ENCODE data around the gene RALGPS1.

The RALGPS1 gene

DNA sequence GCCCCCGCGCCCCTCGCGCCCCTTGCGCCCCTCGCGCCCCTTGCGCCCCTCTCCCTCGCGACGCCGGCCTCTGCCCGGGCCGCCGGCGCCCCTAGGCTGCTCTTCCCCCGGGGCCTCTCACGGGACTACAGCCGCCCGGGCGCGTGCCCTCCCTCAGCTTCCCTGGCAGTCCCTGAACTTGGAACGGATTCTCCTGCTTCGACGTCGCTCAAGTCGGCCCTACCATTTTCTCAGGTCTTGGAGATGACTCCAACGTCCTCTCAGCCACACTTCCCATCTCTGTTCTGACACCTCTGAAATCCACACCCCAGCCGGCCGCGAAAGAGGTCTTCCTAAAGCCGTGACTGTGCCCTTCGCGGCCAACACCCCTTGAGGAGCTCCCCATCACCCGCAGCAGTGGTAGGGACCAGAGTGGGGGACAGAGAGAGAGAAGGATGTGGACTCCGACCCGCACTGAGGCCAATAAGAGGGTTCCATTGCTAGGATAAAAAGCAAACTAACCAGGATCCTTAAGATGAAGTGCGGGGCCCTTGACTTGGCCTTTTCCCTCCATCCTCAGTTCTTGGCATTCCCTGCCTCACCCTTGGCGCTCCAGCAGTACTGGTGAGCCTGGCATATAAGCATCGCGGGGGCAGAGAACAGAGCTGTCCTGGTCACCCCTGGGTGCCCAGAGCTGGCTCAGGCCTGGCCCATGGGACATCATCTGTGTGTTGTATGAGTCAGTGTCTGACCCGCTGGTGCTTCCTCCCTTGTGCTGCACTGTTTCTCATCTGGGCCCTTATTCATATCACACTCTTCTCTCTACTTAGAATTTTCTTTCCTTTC is 311.4 kb downstream of the RALGPS1 start:
- TF ChIP-seq GATA3 (IDR thresholded peaks at IDR 0.05; ENCODE audit: low read depth, low read length) (no peak), GATA2 (IDR thresholded peaks at IDR 0.05; ENCODE audit: low read depth, low read length) (no peak)

DNA sequence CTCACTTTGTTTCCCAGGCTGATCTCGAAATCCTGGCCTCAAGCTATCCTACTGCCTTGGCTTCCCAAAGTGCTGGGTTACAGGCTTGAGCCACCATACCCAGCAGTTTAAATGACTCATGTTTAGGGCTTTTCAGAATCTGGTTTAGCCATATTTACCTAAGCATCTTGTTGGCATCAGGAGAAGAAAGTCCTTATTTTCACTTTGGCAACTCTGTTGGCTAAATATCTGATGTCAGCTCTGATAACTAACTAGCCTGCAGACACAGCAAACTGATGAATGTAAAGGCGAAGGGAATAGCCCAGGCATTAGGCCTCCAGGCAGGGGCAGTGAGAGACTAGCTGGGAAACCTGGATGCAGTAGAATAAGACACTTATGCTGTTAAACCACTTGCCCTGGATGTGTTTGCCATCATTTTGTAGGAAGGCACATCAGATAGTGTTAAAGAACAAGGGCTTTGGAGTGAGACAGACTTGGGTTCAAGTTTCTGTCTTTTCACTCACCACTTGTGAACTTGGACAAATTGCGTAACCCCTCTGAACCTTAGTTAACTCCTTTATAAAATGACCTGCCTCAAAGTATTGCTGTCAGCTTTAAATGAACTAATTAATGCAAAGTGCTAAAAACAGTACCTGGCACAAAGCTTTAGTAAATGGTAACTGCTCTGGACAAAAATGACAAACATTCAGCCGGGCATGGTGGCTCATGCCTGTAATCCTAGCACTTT is 315.3 kb downstream of the RALGPS1 start:
- TF ChIP-seq GATA3 (IDR thresholded peaks at IDR 0.05; ENCODE audit: low read depth, low read length), result no peak
- no peak for TF ChIP-seq GATA2 (IDR thresholded peaks at IDR 0.05; ENCODE audit: low read depth, low read length)

DNA sequence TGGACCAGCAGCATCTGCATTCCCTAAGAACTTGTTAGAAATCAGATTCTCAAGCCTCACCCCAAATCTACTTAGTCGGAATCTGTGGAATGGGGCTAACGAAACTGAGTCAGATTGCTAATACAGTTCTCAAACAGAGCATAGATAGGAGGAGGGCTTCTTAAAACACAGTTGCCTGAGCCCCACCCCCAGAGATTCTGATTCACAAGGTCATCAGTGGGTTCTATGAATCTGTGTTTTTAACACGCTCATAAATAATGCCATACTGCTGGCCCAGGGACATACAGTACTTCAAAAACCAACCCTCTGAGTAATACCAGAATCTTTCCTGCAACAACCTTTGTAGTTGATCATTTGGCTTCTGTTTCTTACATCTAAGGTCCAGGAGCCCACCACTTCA is 317.1 kb downstream of the RALGPS1 start:
- TF ChIP-seq GATA2 (IDR thresholded peaks at IDR 0.05; ENCODE audit: low read depth, low read length) (no peak), GATA3 (IDR thresholded peaks at IDR 0.05; ENCODE audit: low read depth, low read length) (no peak)

DNA sequence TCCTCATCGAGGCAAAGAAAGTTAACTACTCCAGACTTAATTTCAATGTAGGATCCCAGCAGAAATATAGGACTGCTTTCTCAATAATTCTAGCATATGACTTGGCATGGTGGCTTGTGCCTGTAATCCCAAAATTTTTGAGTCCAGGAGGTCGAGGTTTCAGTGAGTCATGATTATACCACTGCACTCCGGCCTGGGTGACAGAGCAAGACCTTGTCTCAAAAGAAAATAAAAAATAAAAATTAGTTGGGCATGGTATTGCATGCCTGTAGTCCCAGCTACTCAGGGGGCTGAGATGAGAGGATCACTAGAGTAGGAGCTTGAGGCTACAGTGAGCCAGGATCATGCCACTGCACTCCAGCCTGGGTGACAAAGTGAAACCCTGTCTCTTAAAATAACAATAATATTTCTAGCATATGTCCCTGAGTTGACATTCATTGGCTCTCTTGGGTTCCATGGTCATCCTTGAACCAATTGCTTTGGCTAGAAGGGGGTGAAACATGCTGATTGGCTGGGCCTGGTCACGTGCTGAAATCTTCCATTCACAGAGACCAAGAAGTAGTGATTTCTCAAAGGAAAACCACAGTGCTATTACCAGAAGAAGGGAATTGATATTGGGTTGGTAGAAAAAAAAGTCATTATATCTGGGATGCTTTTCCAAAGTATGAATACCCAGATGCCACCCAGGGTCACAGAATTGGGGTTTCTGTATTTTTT is 318.4 kb downstream of the RALGPS1 start:
- TF ChIP-seq GATA2 (IDR thresholded peaks at IDR 0.05; ENCODE audit: low read depth, low read length) (no peak), GATA3 (IDR thresholded peaks at IDR 0.05; ENCODE audit: low read depth, low read length) (no peak)

DNA sequence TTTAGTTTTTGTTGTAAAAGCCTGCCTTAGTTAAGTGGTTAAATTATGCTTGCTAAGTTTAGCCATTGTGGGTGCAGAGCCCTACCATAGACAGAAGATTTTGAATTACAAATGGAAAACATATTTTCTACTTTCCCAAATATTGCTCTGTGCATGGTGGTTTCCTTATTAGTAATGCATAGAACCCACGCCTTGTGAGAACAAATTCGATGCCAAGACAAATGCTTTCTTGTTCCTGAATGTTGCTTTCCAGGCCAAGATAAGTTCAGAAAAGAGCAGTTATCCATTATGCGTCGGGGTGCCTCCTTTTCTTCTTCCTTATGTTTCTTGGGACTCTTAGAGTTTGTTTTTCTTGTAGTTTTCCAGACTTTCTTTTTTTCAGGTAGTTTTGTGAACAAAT is 319.0 kb downstream of the RALGPS1 start:
- TF ChIP-seq GATA3 (IDR thresholded peaks at IDR 0.05; ENCODE audit: low read depth, low read length) (no peak), GATA2 (IDR thresholded peaks at IDR 0.05; ENCODE audit: low read depth, low read length) (no peak)

DNA sequence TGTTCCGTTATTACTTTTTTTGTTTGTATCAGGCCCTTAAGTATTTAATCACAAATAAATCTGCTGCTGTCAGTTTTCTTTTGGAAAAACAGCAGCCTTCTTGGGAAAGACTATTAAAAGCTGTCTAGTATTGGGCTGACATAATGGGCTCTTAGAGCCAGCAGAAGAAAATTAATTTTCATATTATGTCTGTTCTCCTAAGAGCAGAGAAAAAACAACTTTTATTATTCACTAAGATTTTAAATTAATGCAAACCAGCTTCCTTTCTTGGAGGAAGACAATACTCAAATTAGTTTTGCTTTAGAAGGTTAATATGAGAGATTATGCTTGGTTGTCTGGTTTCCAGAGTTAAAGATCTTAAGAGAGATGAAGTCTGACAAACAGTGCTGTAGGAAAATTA is 319.4 kb downstream of the RALGPS1 start:
- TF ChIP-seq GATA2 (IDR thresholded peaks at IDR 0.05; ENCODE audit: low read depth, low read length) (no peak), GATA3 (IDR thresholded peaks at IDR 0.05; ENCODE audit: low read depth, low read length) (no peak)

DNA sequence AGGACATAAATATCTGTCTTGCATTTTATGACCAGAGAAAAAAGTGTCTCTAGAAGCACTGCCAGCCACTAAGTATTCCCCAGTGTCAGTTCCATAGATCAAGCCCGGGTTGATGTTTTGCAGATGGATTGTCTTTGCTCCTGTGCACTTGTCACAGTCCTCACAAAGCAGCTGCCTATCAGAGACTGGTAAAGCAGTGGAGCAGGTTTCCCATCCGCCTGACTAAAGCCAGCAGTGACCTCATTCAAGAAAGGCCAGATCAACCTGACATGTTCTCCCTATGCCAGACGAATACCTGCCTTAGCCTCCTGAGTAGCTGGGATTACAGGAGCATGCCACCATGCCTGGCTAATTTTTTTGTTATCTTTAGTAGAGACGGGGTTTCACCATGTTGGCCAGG is 323.2 kb downstream of the RALGPS1 start:
- TF ChIP-seq GATA2 (IDR thresholded peaks at IDR 0.05; ENCODE audit: low read depth, low read length), result no peak
- no peak for TF ChIP-seq GATA3 (IDR thresholded peaks at IDR 0.05; ENCODE audit: low read depth, low read length)

DNA sequence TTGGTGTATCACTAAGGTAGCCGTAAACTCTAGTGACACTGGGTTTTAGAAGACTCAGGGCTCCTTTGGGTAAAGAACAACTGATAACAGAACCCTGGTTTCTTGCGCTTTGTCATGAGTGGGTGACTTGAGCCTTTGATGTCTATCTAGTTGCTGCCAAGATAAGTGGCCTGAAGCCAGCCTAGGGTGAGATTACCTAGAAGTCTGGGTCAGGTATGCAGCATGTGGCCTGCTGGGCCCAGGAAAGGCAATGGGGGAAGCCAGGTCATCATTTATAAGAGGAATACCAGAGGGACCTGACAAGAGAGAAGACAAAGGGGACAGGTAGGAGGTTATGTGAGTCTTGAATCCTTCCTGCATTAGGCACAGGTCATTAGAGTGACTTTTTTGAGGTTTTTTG is 326.8 kb downstream of the RALGPS1 start:
- TF ChIP-seq GATA2 (IDR thresholded peaks at IDR 0.05; ENCODE audit: low read depth, low read length) (no peak), GATA3 (IDR thresholded peaks at IDR 0.05; ENCODE audit: low read depth, low read length) (no peak)

DNA sequence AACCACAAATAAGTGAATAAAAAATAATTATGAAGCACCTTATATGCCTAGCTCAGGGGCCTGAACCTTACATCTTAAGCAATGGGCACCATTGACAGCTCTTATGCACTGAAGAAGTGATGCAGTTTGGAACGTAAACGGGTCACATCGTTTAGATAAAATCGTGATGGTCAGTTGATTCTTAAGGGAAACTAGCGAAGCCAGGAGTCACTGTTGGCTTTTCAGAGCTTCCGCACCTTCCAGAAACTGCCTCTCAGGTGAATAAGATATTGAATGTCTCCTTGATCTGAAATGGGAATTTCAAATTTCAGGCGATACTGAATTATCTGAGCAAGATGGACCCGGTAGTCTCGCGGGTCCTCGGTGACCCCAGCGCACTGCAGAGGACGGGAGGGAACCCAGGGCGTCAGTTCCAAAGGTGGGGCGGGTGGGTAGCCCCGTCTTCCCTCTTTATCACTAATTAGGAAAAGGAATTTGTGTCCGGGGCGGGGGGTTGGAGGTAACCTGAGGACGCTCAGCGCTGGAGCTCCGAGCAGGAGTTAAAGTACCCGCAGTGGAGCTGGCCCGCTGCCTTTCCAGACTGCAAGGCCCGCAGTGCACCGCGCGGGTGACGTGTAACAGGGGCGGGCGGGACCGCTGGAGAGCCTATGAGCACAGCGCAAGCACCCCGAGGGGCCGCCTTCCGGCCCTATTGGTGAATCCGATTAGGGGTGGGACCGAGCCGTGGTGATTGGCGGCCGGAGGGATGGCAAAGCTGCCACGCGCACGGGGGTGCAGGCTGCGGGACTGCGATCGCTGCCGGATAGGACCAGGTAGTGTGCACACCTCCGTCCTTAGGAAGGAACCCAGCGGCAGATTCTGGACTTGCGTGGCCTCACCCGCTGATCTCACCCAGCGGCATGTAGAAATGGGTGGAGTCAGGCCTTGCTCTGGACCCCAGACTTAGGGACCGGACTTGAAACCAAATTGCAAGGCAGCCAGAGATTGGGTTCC is 330.3 kb downstream of the RALGPS1 start:
- TF ChIP-seq GATA3 (IDR thresholded peaks at IDR 0.05; ENCODE audit: low read depth, low read length) (no peak), GATA2 (IDR thresholded peaks at IDR 0.05; ENCODE audit: low read depth, low read length) (peak; percentile 47)

DNA sequence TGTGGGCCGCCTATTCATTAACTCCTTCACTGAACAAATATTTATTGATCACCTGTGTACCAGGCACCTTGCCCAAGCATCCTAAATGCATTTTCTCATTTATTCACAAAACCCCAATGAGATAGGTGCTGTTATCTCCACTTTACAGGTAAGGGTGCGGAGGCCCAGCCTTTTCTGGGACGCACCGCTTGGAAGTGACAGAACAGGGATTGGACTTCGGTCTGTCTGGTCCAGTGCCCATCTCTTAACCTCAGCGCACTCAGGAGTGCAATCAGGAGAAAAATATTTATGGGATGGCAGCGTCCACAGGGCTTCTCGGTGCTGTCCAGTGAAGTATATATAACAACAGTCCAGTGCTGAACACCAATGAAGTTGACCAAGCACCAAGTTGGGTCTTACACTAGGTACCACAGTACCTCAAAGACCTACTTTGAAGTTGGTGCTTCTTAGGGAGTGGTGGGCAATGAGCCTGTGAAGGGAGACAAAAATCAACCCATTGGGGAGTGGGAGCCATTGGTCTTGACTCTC is 331.1 kb downstream of the RALGPS1 start:
- TF ChIP-seq GATA2 (IDR thresholded peaks at IDR 0.05; ENCODE audit: low read depth, low read length) (no peak), GATA3 (IDR thresholded peaks at IDR 0.05; ENCODE audit: low read depth, low read length) (no peak)

DNA sequence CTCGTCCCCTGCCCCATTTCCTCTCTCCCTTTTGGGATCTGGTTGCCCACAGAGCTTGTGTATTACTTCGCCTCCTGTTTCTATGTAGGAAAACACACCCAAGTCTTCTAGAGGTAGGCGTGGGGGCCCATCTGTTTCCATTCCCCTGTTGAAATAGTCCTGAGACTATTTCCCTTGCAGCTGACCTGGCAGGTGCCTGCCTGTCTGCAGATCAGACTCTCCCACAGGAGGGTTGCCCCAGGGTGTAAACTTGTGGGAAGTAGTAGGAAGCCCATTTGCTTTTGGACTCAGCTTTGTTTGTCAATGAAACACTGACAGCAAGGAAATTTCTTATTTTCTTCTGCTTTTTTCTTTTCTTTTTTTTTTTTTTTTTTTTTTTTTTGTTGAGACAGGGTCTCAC is 333.7 kb downstream of the RALGPS1 start:
- TF ChIP-seq GATA3 (IDR thresholded peaks at IDR 0.05; ENCODE audit: low read depth, low read length), result no peak
- TF ChIP-seq GATA2 (IDR thresholded peaks at IDR 0.05; ENCODE audit: low read depth, low read length), result no peak

DNA sequence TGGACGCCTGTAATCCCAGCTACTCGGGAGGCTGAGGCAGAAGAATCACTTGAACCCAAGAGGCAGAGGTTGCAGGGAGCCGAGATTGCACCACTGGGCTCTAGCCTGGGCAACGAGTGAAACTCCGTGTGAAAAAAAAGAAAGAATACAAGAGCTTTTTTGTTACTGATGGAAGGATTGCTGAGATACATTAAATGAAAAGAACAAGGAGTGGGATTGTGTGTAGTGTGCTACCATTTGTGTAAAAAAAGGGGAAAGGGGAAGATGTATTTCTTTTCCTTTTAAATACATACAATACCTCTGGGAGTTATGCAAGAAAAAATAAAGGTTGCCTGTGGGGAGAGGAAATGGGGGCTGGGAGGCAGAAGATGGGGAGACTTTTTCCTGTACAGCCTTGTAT is 335.3 kb downstream of the RALGPS1 start:
- TF ChIP-seq GATA3 (IDR thresholded peaks at IDR 0.05; ENCODE audit: low read depth, low read length), result no peak
- no peak for TF ChIP-seq GATA2 (IDR thresholded peaks at IDR 0.05; ENCODE audit: low read depth, low read length)

DNA sequence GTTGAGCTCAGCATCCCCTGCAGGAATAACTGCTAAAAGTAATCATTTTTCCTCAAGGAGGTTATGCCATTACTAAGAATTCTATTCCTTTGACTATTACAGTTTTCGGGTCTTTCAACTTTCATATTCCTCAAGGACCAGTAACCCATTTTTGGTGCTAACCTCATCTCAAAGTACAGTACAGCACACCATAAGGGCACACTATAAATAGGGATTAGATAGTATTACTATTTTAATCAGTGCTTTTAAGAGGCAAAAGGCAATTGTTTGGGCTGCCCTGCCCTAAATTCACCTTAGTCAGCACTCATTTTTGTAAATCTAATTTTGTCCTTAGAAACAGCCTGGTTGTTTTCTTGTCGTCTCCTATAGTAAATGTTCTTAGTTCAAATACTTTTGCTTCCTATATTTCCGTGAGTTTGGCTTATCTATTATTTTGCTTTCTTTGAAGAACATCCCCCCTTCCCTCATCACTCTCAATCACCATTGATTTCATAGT is 336.4 kb downstream of the RALGPS1 start:
- TF ChIP-seq GATA2 (IDR thresholded peaks at IDR 0.05; ENCODE audit: low read depth, low read length) (no peak), GATA3 (IDR thresholded peaks at IDR 0.05; ENCODE audit: low read depth, low read length) (no peak)

All from SH-SY5Y (cell line).